K562 (cell line): ENCODE measurements around the gene FETUB. TPM values are rescaled to one million over a fixed set of nuclear protein-coding genes. Genes with fewer than 3 reads are reported as not detected.

Experiments used
- MYBL2 ChIP-seq, 2 experiments: fragments of 450-650 bp in 1 of 2; sonication (generic) in 1 of 2; formaldehyde crosslinking in 1 of 2; IDR thresholded peaks; 2 replicates each; pipeline versions ENCODE4 v1.6.1 to v1.8.1; 2017 to 2022; ENCODE audit warnings: borderline replicate concordance in 1 of 2, inconsistent platforms in 1 of 2, low read depth in 1 of 2, mild to moderate bottlenecking in 1 of 2, missing genetic modification reagents in 1 of 2, moderate library complexity in 1 of 2
- RAD21 ChIP-seq, 2 experiments: fragments of 250-450 bp in 1 of 2; fragments of 450-650 bp in 1 of 2; sonication (Bioruptor Pico) in 1 of 2; formaldehyde crosslinking in 1 of 2; IDR thresholded peaks in 1 of 2; conservative IDR thresholded peaks in 1 of 2; 2 replicates each; pipeline versions ENCODE4 v1.4.0 to v1.8.0; 2020 to 2022; ENCODE audit warnings: mild to moderate bottlenecking in 2 of 2, moderate library complexity in 1 of 2
- REST ChIP-seq, 2 experiments: fragments of 450-650 bp; formaldehyde crosslinking in 1 of 2; IDR thresholded peaks; 2 replicates each; pipeline versions ENCODE4 v1.4.0 to v1.6.1; 2014 to 2020; ENCODE audit warnings: mild to moderate bottlenecking in 2 of 2, borderline replicate concordance in 1 of 2, low read depth in 1 of 2
- SMAD2 ChIP-seq: fragments of 150-350 bp; IDR thresholded peaks from 2 replicates; pipeline ENCODE4 v1.6.1; 2014; ENCODE audit warnings: low read depth, mild to moderate bottlenecking, low read length
- SMC3 ChIP-seq: conservative IDR thresholded peaks from 2 replicates; pipeline ENCODE4 v1.6.1; 2011; ENCODE audit warnings: low read depth, low read length, improper control_type of control experiment; ENCODE audit not compliant: insufficient read depth
- YY1 ChIP-seq, 3 experiments: IDR thresholded peaks; 2 replicates each; pipeline ENCODE4 v1.6.1; 2011; ENCODE audit warnings: low read length in 2 of 3, mild to moderate bottlenecking in 2 of 3, moderate library complexity in 2 of 3, borderline replicate concordance in 1 of 3, control low read depth in 1 of 3, low read depth in 1 of 3; ENCODE audit not compliant: insufficient read depth in 3 of 3, insufficient replicate concordance in 2 of 3, control insufficient read depth in 1 of 3, insufficient read length in 1 of 3; ENCODE audit errors: extremely low read depth in 1 of 3
- ZKSCAN3 ChIP-seq: fragments of 250-450 bp; sonication (Bioruptor Pico); IDR thresholded peaks from 2 replicates; pipeline ENCODE4 v1.4.0; 2020
- ZNF766 ChIP-seq: fragments of 200-800 bp; sonication (Bioruptor generic); conservative IDR thresholded peaks from 2 replicates; pipeline ENCODE4 v1.6.1; 2016; ENCODE audit warnings: missing genetic modification characterization, missing compliant biosample characterization
- polyA plus RNA-seq, 8 experiments: library from polyadenylated mRNA; depleted of rRNA in 4 of 8; stranded (reverse) in 5 of 8; unstranded in 3 of 8; fragments of >200 nt; fragmentation: Nextera tagmentation in 2 of 8; fragmentation: Illumina TruSeq in 1 of 8; extraction: Ambion mirVana in 2 of 8; extraction: Trizol in 1 of 8; gene quantifications; 2 replicates each; pipeline versions ENCODE4 v1.2.1 to v1.2.3, GENCODE V29; 2011 to 2014; ENCODE audit warnings: inconsistent platforms in 1 of 8, missing spikeins in 1 of 8
- total RNA-seq, 7 experiments: library from RNA; depleted of rRNA in 6 of 7; stranded (reverse); fragments of >200 nt in 6 of 7; fragmentation: Illumina TruSeq in 2 of 7; extraction: Trizol in 2 of 7; gene quantifications; 2 replicates each; pipeline versions ENCODE4 v1.2.1 to v1.2.3, GENCODE V29; 2011 to 2021; ENCODE audit warnings: low replicate concordance in 1 of 7

FETUB gene
- total and polyA plus RNA-seq, 9 of the 15 experiments (the other 6 are each of a cell fraction or from before 2014, with no cell fraction given): not detected

- TF ChIP-seq REST (IDR thresholded peaks at IDR 0.05; ENCODE audit: borderline replicate concordance) (peak; percentile 81), REST (CRISPR knock-in tag; IDR thresholded peaks at IDR 0.05; ENCODE audit: low read depth) (no peak), YY1 (IDR thresholded peaks at IDR 0.05; ENCODE audit: borderline replicate concordance in 1 of 3, control insufficient read depth in 1 of 3, extremely low read depth in 1 of 3, insufficient read depth in 3 of 3, insufficient read length in 1 of 3, insufficient replicate concordance in 2 of 3, low read depth in 1 of 3, low read length in 2 of 3) (peak in 1 of 3 experiments; percentile 49), ZKSCAN3 (CRISPR knock-in tag) (no peak), SMC3 (0 out of 2 replicates have a peak, but pooled peaks have one; percentile 21), MYBL2 (IDR thresholded peaks at IDR 0.05; ENCODE audit: low read depth) (no peak), MYBL2 (CRISPR knock-in tag; IDR thresholded peaks at IDR 0.05; ENCODE audit: borderline replicate concordance) (no peak), ZNF766 (CRISPR knock-in tag) (peak; percentile 78), SMAD2 (no peak), RAD21 (CRISPR knock-in tag; conservative IDR thresholded peaks at IDR 0.05 in 1 of 2, IDR thresholded peaks at IDR 0.05 in 1 of 2) (peak; percentile 63 to 89; a peak in 3 of 4 replicates)
Measured at GRCh38 chr3:186609247-186609868, 30.8 kb upstream of the FETUB start (continued).
